ENCODE data around the gene FAM20A.

GRCh38 chr17:68576811-68577496 lies 24.2 kb downstream of the FAM20A start:
- no peak for TF ChIP-seq CTCF (IDR thresholded peaks at IDR 0.05; ENCODE audit: low read depth, low read length)
- TF ChIP-seq EZH2phosphoT487 (IDR thresholded peaks at IDR 0.05; ENCODE audit: low read depth): no peak

Measured in OCI-LY3 (cell line).